SU-DHL-6 (cell line): ENCODE results near the gene SHTN1.

Experiments used
- CTCF ChIP-seq: fragments of 200-600 bp; sonication (generic); IDR thresholded peaks from one replicate; pipeline ENCODE4 v1.5.1; 2017; ENCODE audit warnings: antibody characterized with exemption, mild to moderate bottlenecking, low read length, moderate library complexity; ENCODE audit not compliant: insufficient read depth, poor library complexity, severe bottlenecking
- EZH2phosphoT487 ChIP-seq: fragments of 200-600 bp; sonication (generic), shearing (Covaris generic); conservative IDR thresholded peaks from 2 replicates; pipeline ENCODE4 v1.6.1; 2018; ENCODE audit warnings: mild to moderate bottlenecking, antibody characterized with exemption, low read length, moderate library complexity, mixed read lengths

DNA sequence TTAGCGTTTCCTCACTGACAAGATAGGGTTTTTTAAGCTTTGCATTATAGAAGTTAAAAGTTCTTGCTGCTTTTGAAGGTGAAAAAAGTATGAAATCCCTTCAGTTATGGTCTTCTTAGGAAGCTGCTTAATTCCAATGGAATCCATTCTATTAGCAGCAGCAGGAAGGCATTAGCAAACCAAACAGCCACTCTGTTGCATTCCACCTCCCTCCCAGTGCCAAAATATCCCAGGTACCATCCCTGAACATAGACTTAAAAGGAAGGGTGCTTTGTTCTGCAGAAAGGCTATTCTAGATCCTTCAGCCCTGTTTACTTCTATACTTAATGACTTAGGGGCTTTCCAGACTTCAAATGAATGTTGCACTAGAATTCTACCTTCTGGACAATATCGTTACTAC lies 131.9 kb downstream of the SHTN1 start:
- TF ChIP-seq CTCF (no peak), EZH2phosphoT487 (no peak)
